Fibroblast of villous mesenchyme (primary cell): ENCODE results near the gene OR4K1. TPM values are rescaled to one million over a fixed set of nuclear protein-coding genes. Genes with fewer than 3 reads are reported as not detected.
"Not testable (repeated sequence)": the region's sequence is repeated elsewhere in the genome, so short reads cannot be mapped to it uniquely, and the experiment has no call there.

Experiments
- DNase-seq: peaks from one replicate; pipeline ENCODE4 v3.0.0-alpha.2; 2010; ENCODE audit warnings: low read depth
- H3K4me3 ChIP-seq: 2 replicates; pipeline ENCODE4 v1.5.1; 2011; ENCODE audit warnings: low read depth, mild to moderate bottlenecking, low read length
- CTCF ChIP-seq: IDR thresholded peaks from 2 replicates; pipeline ENCODE4 v1.5.1; 2012; ENCODE audit warnings: low read depth, mild to moderate bottlenecking, low read length; ENCODE audit not compliant: insufficient read depth
- total RNA-seq: library from RNA; depleted of rRNA; stranded (reverse); fragments of >200 nt; gene quantifications from 2 replicates; pipeline ENCODE4 v1.2.3, GENCODE V29; 2012

Gene OR4K1
- total RNA-seq, 1 donor = not detected

- no peak overlapping the region for H3K4me3 ChIP-seq
- no peak for TF ChIP-seq CTCF
- DNase-seq = no peak
Observed at GRCh38 chr14:19917955-19918518, 12.7 kb upstream of the OR4K1 start.

- no peak for TF ChIP-seq CTCF
Observed at GRCh38 chr14:19918553-19919264, 12.0 kb upstream of the OR4K1 start.

GRCh38 chr14:19920021-19920657 is 10.6 kb upstream of the OR4K1 start, which contains the start of gene OR4K5:
OR4K5 (plus strand) TSS chr14:19920607; CDS start chr14:19920607, 0 bp downstream.
- no peak within 1 kb of the TSS for H3K4me3 ChIP-seq
- DNase-seq = no peak
- no peak for TF ChIP-seq CTCF

More at GRCh38 chr14:19918553-19919264, 12.0 kb upstream of the OR4K1 start:
- H3K4me3 ChIP-seq = no peak overlapping the region
- no peak for DNase-seq

GRCh38 chr14:19941668-19942067 is 11.0 kb downstream of the OR4K1 start:
- no peak for TF ChIP-seq CTCF
- no peak overlapping the region for H3K4me3 ChIP-seq
- DNase-seq = no peak

- TF ChIP-seq CTCF = no peak
- DNase-seq = no peak
Observed at GRCh38 chr14:19947413-19948090, 16.8 kb downstream of the OR4K1 start.

GRCh38 chr14:19949218-19949617 is 18.5 kb downstream of the OR4K1 start:
- H3K4me3 ChIP-seq = no peak overlapping the region
- TF ChIP-seq CTCF = no peak
- no peak for DNase-seq

More at GRCh38 chr14:19947413-19948090, 16.8 kb downstream of the OR4K1 start:
- H3K4me3 ChIP-seq = no peak overlapping the region

GRCh38 chr14:19969735-19970134 is 39.0 kb downstream of the OR4K1 start:
- H3K4me3 ChIP-seq, DNase-seq: not testable (repeated sequence)
